Type B pancreatic cell (in vitro differentiated cells): ENCODE data around the gene C1GALT1C1. TPM values are rescaled to one million over a fixed set of nuclear protein-coding genes. Genes with fewer than 3 reads are reported as not detected.
A peak's percentile ranks its signal among the peaks of the same experiment; 100 is the strongest.

ENCODE experiments used
- DNase-seq: peaks from one replicate; pipeline ENCODE4 v3.0.0; 2021; ENCODE audit warnings: mixed read lengths; ENCODE audit not compliant: unreplicated experiment; ENCODE audit errors: extremely low spot score
- H3K27ac Mint-ChIP-seq: 2 replicates; pipeline ENCODE4 v1.8.0; 2021; ENCODE audit warnings: mild to moderate bottlenecking, mixed read lengths
- H3K27me3 Mint-ChIP-seq: 2 replicates; pipeline ENCODE4 v1.8.0; 2021; ENCODE audit warnings: mixed read lengths
- H3K36me3 Mint-ChIP-seq: 2 replicates; pipeline ENCODE4 v1.8.0; 2021; ENCODE audit warnings: mixed read lengths
- H3K4me1 Mint-ChIP-seq: one replicate; pipeline ENCODE4 v1.8.0; 2021; ENCODE audit warnings: mixed read lengths; ENCODE audit not compliant: unreplicated experiment
- H3K4me3 Mint-ChIP-seq: 2 replicates; pipeline ENCODE4 v1.8.0; 2021; ENCODE audit warnings: mild to moderate bottlenecking, mixed read lengths
- H3K9me3 Mint-ChIP-seq: 2 replicates; pipeline ENCODE4 v1.8.0; 2021; ENCODE audit warnings: mixed read lengths
- CTCF ChIP-seq: fragments of 200-600 bp; sonication (generic); conservative IDR thresholded peaks from 2 replicates; pipeline ENCODE4 v1.5.0; 2021; ENCODE audit warnings: antibody characterized with exemption, mild to moderate bottlenecking
- total RNA-seq: library from RNA; stranded (reverse); gene quantifications from 2 replicates; pipeline ENCODE4 v1.2.1, GENCODE V29; 2021; ENCODE audit warnings: low replicate concordance

Gene C1GALT1C1
- total RNA-seq, 1 donor from 2014 or later, result 18.0 TPM

- Mint-ChIP-seq H3K9me3 (peaks cover 4% of the 10 kb centered on the region), H3K27me3 (no peaks in the 10 kb centered on the region), H3K4me1 (no peaks in the 10 kb centered on the region), H3K27ac (no peak overlapping the region), H3K36me3 (no peaks in the 10 kb centered on the region), H3K4me3 (no peak overlapping the region)
- DNase-seq, result no peak
- TF ChIP-seq CTCF, result no peak
Measured at GRCh38 chrX:120647127-120647526, 17.3 kb upstream of the C1GALT1C1 start.

- no peaks in the 10 kb centered on the region for H3K36me3 Mint-ChIP-seq
Measured at GRCh38 chrX:120642871-120643270, 13.0 kb upstream of the C1GALT1C1 start.

GRCh38 chrX:120638619-120639018, 8.8 kb upstream of the C1GALT1C1 start:
- DNase-seq, result no peak
- H3K36me3 Mint-ChIP-seq, result no peaks in the 10 kb centered on the region
- H3K27me3 Mint-ChIP-seq, result no peaks in the 10 kb centered on the region
- TF ChIP-seq CTCF, result no peak
- H3K4me3 Mint-ChIP-seq, result no peak overlapping the region
- no peaks in the 10 kb centered on the region for H3K9me3 Mint-ChIP-seq
- no peaks in the 10 kb centered on the region for H3K4me1 Mint-ChIP-seq
- no peak overlapping the region for H3K27ac Mint-ChIP-seq

More at GRCh38 chrX:120642871-120643270, 13.0 kb upstream of the C1GALT1C1 start:
- TF ChIP-seq CTCF, result no peak
- no peaks in the 10 kb centered on the region for H3K4me1 Mint-ChIP-seq
- no peak for DNase-seq
- peak overlapping the region; percentile 29 for H3K27ac Mint-ChIP-seq
- H3K4me3 Mint-ChIP-seq, result peak overlapping the region; percentile 58
- H3K27me3 Mint-ChIP-seq, result no peaks in the 10 kb centered on the region
- H3K9me3 Mint-ChIP-seq, result peaks cover 4% of the 10 kb centered on the region

- DNase-seq, result no peak
- no peaks in the 10 kb centered on the region for H3K27me3 Mint-ChIP-seq
- TF ChIP-seq CTCF, result no peak
- H3K4me3 Mint-ChIP-seq, result no peak overlapping the region
- H3K9me3 Mint-ChIP-seq, result no peaks in the 10 kb centered on the region
- no peak overlapping the region for H3K27ac Mint-ChIP-seq
- H3K4me1 Mint-ChIP-seq, result no peaks in the 10 kb centered on the region
- H3K36me3 Mint-ChIP-seq, result no peaks in the 10 kb centered on the region
Measured at GRCh38 chrX:120625371-120625770, 4.5 kb downstream of the C1GALT1C1 start.

- Mint-ChIP-seq H3K27me3 (no peaks in the 10 kb centered on the region), H3K27ac (no peak overlapping the region), H3K36me3 (peaks cover 7% of the 10 kb centered on the region), H3K9me3 (no peaks in the 10 kb centered on the region), H3K4me1 (no peaks in the 10 kb centered on the region), H3K4me3 (no peak overlapping the region)
- no peak for TF ChIP-seq CTCF
- no peak for DNase-seq
Measured at GRCh38 chrX:120617996-120618630, 11.7 kb downstream of the C1GALT1C1 start.
